GM10266 (cell line): Measurements from ENCODE around the gene ROBO1.

ENCODE experiments used
- DNase-seq: peaks from one replicate; pipeline ENCODE4 v3.0.0; 2012; ENCODE audit errors: extremely low spot score
- TF ChIP-seq, protein P1 (sequence below): IDR thresholded peaks from 2 replicates; pipeline ENCODE4 v1.5.1; 2012; ENCODE audit warnings: mild to moderate bottlenecking, low read depth; ENCODE audit not compliant: control insufficient read depth, insufficient read depth; ENCODE audit errors: missing control alignments

ROBO1 gene

DNA sequence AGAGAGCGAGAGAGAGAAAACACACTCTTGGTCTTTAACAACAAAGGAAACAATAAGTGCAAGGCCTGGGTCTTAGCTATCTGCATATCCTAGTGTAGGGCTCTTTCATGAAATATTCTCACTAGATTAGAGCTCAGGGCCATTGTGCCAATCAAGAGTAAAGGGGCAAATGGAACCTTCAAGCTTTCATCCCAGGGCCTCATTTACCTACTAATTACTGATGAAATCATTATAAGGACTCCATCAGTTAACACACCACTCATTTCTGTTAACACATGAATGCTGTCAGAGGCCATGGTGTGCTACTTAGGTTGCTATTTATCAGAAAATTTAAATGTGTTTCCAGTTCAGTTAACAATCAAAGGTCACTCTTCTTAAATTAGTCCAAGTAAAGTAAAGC, 597.8 kb downstream of the ROBO1 start:
- DNase-seq, result no peak
- TF ChIP-seq, protein P1, sequence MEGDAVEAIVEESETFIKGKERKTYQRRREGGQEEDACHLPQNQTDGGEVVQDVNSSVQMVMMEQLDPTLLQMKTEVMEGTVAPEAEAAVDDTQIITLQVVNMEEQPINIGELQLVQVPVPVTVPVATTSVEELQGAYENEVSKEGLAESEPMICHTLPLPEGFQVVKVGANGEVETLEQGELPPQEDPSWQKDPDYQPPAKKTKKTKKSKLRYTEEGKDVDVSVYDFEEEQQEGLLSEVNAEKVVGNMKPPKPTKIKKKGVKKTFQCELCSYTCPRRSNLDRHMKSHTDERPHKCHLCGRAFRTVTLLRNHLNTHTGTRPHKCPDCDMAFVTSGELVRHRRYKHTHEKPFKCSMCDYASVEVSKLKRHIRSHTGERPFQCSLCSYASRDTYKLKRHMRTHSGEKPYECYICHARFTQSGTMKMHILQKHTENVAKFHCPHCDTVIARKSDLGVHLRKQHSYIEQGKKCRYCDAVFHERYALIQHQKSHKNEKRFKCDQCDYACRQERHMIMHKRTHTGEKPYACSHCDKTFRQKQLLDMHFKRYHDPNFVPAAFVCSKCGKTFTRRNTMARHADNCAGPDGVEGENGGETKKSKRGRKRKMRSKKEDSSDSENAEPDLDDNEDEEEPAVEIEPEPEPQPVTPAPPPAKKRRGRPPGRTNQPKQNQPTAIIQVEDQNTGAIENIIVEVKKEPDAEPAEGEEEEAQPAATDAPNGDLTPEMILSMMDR, result no peak

DNA sequence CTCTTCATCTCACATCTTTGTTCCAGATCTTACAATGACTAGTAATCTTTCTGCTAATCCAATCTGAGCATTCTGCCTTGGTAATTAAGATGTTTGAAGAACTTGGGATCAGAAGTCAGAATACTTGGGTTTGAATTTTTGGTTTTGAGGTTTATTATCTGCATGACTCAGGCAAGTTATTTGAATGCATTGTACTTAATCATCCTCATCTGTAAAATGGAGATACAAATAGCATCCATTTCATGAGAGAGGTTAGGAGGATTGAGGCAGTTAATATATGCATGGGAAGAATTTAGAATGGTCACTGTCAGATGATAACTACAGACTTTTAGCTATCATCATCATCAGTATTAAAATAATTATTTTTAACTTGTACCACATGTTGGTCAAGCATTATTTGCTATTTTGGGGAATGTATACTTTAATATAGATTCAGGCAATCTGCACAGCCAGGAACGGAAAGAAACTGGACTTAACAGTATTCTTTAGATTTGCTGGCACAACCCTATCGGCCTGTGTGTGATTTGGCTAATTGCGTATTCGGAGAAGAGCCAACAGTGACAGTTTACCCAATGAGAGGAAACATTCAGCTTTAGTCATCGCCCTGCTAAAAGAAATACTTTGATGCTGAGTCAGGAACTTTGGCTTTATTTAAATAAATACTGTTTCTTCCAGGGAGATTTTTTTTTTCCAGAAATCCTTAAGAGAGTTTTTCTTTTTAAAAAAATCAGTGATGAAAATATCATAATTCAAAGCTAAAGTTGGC, 600.0 kb downstream of the ROBO1 start:
- TF ChIP-seq, protein P1, result no peak
- DNase-seq, result no peak

DNA sequence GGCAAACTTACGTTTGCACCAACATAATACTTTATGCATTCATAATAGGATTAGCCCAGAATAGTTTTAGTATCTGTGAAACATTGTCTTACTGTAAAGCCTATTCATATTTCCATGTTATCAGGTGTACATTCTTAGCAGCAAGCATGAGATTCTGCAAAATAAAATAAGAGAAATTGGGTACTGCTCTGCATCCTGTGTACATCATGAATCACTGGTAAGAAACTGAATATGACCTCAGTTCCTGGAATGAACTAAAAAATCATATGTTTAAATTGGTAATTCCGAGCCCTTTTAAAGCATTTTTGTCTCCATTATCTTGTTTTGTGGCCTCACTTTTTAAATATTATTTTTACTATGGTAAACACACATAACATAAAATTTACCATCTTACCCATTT, 605.1 kb downstream of the ROBO1 start:
- no peak for DNase-seq
- TF ChIP-seq, protein P1, result no peak

DNA sequence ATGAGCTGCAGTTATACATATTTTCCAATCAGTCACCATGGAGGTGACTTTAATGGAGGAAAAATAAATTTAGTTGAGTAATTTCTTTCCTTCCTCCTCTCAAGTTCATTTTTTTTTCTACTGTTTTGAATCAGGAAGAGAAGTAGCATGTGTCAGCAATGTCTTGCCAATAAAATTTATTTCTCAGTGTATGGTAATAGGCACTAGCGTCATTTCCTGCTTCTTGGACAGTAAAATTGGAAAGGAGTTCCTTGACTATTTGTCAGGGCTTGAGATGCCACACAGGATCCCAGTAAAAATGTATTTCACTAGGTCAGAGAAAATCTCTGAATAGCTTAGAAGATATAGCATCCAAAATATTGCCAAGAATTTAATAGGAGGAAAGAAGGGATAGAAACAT, 605.9 kb downstream of the ROBO1 start:
- no peak for DNase-seq
- TF ChIP-seq, protein P1, result no peak

DNA sequence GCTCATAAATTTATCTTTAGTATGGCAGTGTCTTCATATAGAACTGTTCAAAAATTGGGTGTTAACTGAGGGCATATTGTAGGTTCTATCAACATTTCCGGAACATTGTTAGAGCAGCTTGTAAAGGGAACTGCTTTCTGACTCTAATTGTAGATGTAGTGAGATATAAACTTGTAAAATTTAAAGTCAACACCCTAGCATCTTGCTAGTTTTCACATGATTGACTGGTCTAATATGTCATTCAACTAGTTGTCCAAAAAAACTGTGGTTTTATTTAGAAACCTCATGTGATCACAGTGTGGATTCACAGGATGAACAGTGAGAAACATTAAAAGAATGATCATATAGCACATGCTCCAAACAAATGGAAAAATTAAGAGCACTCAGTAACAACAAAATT, 607.4 kb downstream of the ROBO1 start:
- TF ChIP-seq, protein P1, result no peak
- no peak for DNase-seq

DNA sequence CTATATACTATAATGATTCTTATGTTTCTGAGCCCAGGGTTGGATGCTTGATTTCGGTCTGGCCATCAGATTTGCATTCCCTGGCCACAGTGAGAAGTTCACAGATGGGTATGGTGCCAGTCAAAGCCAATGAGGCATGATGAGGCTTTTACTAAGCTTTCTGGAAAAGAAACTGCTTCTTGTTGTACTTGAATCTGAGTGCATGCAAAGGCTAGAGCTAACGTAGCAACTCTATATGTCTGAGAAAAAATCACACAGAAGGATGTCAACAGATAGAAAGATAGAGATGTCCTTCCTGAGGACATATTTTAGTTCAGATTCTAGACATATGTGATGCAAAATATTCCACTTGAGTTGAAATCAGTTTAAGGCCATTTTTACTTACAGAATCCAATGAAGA, 608.1 kb downstream of the ROBO1 start:
- DNase-seq, result no peak
- TF ChIP-seq, protein P1, result no peak

DNA sequence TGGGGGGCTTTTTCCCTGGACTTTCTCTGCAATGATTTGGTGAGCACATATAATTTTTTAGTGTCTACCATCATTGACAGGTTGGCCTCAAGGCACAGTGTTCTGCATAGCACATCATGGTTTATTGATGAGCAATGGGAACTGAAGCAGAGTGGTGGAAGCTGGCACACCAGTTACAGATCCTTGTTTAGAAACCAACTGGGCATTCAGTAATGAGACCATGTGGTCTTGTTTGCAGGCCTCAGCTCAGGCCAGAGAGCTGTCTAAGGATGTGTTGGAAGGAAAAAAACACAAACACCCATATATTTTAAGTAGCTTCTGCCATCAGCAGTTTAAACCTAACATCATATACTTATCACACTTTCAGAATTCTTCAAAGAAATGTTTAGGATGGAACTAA, 610.6 kb downstream of the ROBO1 start:
- no peak for DNase-seq
- TF ChIP-seq, protein P1, result no peak
